Peyer's patch (tissue), 4 donors: ENCODE measurements around the gene SGPL1. TPM values are rescaled to one million over a fixed set of nuclear protein-coding genes. Genes with fewer than 3 reads are reported as not detected.

Experiments
- DNase-seq, 3 donors: peaks; one replicate each; pipeline ENCODE4 v3.0.0-alpha.2; 2017 to 2019
- H3K27ac ChIP-seq, 4 donors: fragments of 200-600 bp; sonication (generic); one replicate each; pipeline ENCODE4 v1.5.1; 2016 to 2019
- H3K27me3 ChIP-seq, 2 donors: fragments of 200-600 bp; sonication (generic); one replicate each; pipeline ENCODE4 v1.5.1; 2019
- H3K36me3 ChIP-seq, 3 donors: fragments of 200-600 bp; sonication (generic); one replicate each; pipeline ENCODE4 v1.5.1; 2016 to 2019
- H3K4me1 ChIP-seq, 4 donors: fragments of 200-600 bp; sonication (generic); one replicate each; pipeline ENCODE4 v1.5.1; 2016 to 2019
- H3K4me3 ChIP-seq, 4 donors: fragments of 200-600 bp; sonication (generic); 1 replicate in 3 of 4; 2 replicates in 1 of 4; pipeline ENCODE4 v1.5.1; 2016 to 2019; ENCODE audit warnings: mild to moderate bottlenecking in 1 of 4
- H3K9me3 ChIP-seq, 4 donors: fragments of 200-600 bp; sonication (generic); one replicate each; pipeline ENCODE4 v1.5.1; 2016 to 2019; ENCODE audit warnings: mild to moderate bottlenecking in 1 of 4
- CTCF ChIP-seq, 6 experiments: fragments of 450-650 bp in 4 of 6; fragments of 200-600 bp in 2 of 6; sonication (generic) in 1 of 6; IDR thresholded peaks; one replicate each; pipeline ENCODE4 v1.5.1; 2017 to 2019; ENCODE audit warnings: antibody characterized with exemption in 6 of 6, mild to moderate bottlenecking in 3 of 6, moderate library complexity in 1 of 6
- POLR2A ChIP-seq, 2 donors: fragments of 450-650 bp; IDR thresholded peaks; one replicate each; pipeline ENCODE4 v1.5.1; 2017; ENCODE audit warnings: antibody characterized with exemption in 2 of 2, mild to moderate bottlenecking in 2 of 2, moderate library complexity in 2 of 2
- total RNA-seq, 4 donors: library from RNA; depleted of rRNA; stranded (reverse); fragments of >200 nt; gene quantifications; one replicate each; pipeline ENCODE4 v1.1.0, GENCODE V29; 2016

The SGPL1 gene
- total RNA-seq, 4 donors from 2014 or later: 31.4 to 101 (median 82.1) TPM

GRCh38 chr10:70775679-70776454, 39.9 kb upstream of the SGPL1 start:
- Histone ChIP-seq H3K27ac (no peak overlapping the region), H3K9me3 (no peaks in the 10 kb centered on the region), H3K27me3 (no peaks in the 10 kb centered on the region), H3K4me3 (no peak overlapping the region), H3K36me3 (no peaks in the 10 kb centered on the region), H3K4me1 (no peaks in the 10 kb centered on the region)
- peak in 2 of 3 donors; percentile 23 to 29 for DNase-seq
- TF ChIP-seq CTCF (IDR thresholded peaks at IDR 0.05): no peak
- no peak for TF ChIP-seq POLR2A (IDR thresholded peaks at IDR 0.05)

DNA sequence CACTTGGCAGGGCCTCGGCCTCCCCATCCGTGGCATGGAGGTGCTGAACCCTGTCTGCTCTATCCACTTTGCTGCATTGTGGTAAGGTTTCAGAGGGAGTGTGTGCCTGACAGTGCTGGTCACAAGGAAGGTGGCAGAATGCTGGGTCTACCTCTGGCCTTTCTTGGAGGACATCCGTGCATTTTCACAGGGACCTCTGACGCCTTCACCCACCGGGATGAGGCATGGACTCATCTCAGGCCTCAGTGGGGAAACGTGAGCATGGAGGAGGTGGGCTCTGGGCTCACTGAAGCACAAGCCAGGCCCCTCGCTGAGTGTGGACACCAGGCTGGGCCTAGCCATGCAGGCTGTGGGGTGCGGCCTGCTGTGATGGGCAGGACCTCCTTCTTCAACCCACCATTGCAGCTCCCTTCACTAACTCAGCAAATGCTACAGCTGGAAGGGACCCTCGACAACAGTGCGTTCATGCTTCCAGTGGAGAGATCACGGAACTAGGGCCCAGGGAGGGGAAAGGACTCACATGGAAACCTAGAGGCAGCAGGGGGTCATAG, 39.2 kb upstream of the SGPL1 start:
- DNase-seq: peak in 2 of 3 donors; percentile 36 to 41
- no peaks in the 10 kb centered on the region for H3K27me3 ChIP-seq
- no peak overlapping the region for H3K27ac ChIP-seq
- TF ChIP-seq CTCF (IDR thresholded peaks at IDR 0.05): no peak
- TF ChIP-seq POLR2A (IDR thresholded peaks at IDR 0.05): no peak
- H3K36me3 ChIP-seq: no peaks in the 10 kb centered on the region
- no peaks in the 10 kb centered on the region for H3K9me3 ChIP-seq
- no peak overlapping the region for H3K4me3 ChIP-seq
- no peaks in the 10 kb centered on the region for H3K4me1 ChIP-seq

DNA sequence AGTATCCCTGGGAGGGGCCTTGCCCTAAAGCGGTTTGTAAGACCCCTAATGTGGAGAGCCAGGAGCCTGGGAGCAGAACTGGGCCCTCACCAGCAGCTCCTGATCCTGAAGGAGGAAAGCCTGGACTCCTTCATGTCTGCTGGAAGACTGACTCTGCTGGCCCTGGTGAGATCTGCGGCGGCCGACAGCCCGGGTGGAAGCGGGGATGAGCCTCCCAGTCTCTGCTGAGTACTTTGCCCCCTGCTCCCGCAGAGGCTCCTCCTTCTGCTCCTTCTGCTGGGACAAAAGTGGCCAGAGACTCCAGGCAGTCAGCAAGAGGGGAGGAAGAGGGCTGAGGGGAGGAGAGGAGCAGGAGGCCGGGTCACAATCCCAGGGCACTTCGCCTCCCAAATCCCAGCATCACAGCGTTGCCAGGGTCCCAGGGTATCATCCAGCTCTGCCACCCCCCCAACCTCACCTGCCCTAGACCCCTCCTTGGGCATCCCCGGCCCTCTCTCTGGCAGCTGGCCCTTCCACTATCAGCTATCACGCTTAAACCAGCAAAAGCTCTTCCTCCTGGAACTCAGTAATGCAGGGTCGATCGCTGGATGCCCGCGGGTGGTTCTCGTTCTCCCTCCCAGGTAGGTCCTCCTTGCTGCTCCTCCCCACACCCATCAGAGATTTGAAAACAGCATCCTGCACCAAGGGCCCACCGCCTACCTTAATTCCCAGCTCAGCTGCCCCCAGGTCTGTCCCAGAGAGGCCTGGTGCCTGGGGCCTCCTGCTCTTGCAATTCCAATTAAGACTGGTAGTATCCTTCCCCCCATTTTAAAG, 38.5 kb upstream of the SGPL1 start:
- H3K4me1 ChIP-seq: no peaks in the 10 kb centered on the region
- no peak for TF ChIP-seq CTCF (IDR thresholded peaks at IDR 0.05)
- no peak for TF ChIP-seq POLR2A (IDR thresholded peaks at IDR 0.05)
- H3K36me3 ChIP-seq: no peaks in the 10 kb centered on the region
- H3K27ac ChIP-seq: no peak overlapping the region
- no peak overlapping the region for H3K4me3 ChIP-seq
- H3K9me3 ChIP-seq: no peaks in the 10 kb centered on the region
- peak in 2 of 3 donors; percentile 47 to 57 for DNase-seq
- H3K27me3 ChIP-seq: no peaks in the 10 kb centered on the region

DNA sequence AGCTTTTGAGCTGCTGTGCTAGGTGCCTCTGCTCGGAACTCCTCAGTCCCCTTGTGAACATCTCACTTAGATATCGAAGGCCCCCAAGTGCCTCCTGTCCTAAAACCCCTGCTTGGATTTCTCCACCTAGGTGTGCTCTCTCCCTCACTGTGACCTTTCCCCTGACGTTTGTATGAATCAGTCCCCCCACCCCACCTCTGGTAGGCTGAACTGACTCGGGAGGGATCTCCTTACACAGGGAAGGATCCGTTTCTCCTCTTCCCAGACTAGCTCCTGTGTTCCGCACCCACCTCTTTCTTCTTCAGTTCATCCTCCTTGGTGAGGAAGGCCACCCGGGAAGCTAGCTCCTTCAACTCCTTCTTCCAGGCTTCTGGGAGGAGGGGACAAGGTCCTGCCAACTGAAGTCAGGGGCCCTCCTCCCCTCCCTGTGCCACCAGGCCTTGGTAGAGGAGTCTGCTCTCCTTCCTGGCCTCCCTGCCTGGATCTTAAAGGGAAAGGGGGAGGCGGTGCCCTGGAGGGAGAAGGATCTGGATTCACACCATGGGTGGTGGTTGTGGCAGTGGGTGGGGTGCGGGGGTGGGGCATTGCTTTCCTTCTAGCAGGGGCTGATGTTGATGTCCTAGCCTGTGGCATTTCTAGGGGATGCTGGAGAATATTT, 37.4 kb upstream of the SGPL1 start:
- TF ChIP-seq POLR2A (IDR thresholded peaks at IDR 0.05) (no peak), CTCF (IDR thresholded peaks at IDR 0.05) (no peak)
- no peaks in the 10 kb centered on the region for H3K9me3 ChIP-seq
- H3K4me1 ChIP-seq: no peaks in the 10 kb centered on the region
- H3K4me3 ChIP-seq: no peak overlapping the region
- no peak overlapping the region for H3K27ac ChIP-seq
- no peaks in the 10 kb centered on the region for H3K36me3 ChIP-seq
- peak in 1 of 3 donors; percentile 34 for DNase-seq
- H3K27me3 ChIP-seq: no peaks in the 10 kb centered on the region

- Histone ChIP-seq H3K27ac (no peak overlapping the region), H3K4me1 (no peaks in the 10 kb centered on the region), H3K36me3 (no peaks in the 10 kb centered on the region), H3K27me3 (no peaks in the 10 kb centered on the region), H3K9me3 (no peaks in the 10 kb centered on the region), H3K4me3 (no peak overlapping the region)
- TF ChIP-seq POLR2A (IDR thresholded peaks at IDR 0.05): no peak
- no peak for TF ChIP-seq CTCF (IDR thresholded peaks at IDR 0.05)
- peak in 1 of 3 donors; percentile 29 for DNase-seq
These were observed 36.7 kb upstream of the SGPL1 start for GRCh38 chr10:70779088-70779487.
